SJSA1 (cell line): Measurements from ENCODE around the gene ADRM1. TPM values are rescaled to one million over a fixed set of nuclear protein-coding genes. Genes with fewer than 3 reads are reported as not detected.

ENCODE experiments used
- DNase-seq, 2 experiments: peaks; one replicate each; pipeline ENCODE4 v3.0.0-alpha.2; 2015 to 2020; ENCODE audit warnings: low spot score in 2 of 2, low read depth in 1 of 2
- H3K27ac ChIP-seq: fragments of 250-450 bp; sonication (Bioruptor Pico); 2 replicates; pipeline ENCODE4 v1.5.1; 2020; ENCODE audit warnings: mild to moderate bottlenecking, moderate library complexity
- H3K27me3 ChIP-seq: fragments of 250-450 bp; sonication (Bioruptor Pico); replicated peaks from 2 replicates; pipeline ENCODE4 v1.5.1; 2020; ENCODE audit warnings: mild to moderate bottlenecking, moderate library complexity
- H3K36me3 ChIP-seq: fragments of 250-450 bp; sonication (Bioruptor Pico); 2 replicates; pipeline ENCODE4 v1.5.1; 2020; ENCODE audit warnings: mild to moderate bottlenecking
- H3K4me1 ChIP-seq: fragments of 250-450 bp; sonication (Bioruptor Pico); replicated peaks from 2 replicates; pipeline ENCODE4 v1.6.1; 2021; ENCODE audit warnings: mild to moderate bottlenecking
- H3K4me3 ChIP-seq: fragments of 250-450 bp; sonication (Bioruptor Pico); 2 replicates; pipeline ENCODE4 v1.5.1; 2020; ENCODE audit warnings: mild to moderate bottlenecking
- H3K9me3 ChIP-seq: fragments of 250-450 bp; sonication (Bioruptor Pico); replicated peaks from 2 replicates; pipeline ENCODE4 v1.5.1; 2020; ENCODE audit warnings: mild to moderate bottlenecking
- total RNA-seq: library from RNA; depleted of rRNA; stranded (reverse); fragments of >200 nt; shearing (Covaris generic); gene quantifications from 2 replicates; pipeline ENCODE4 v1.2.3, GENCODE V29; 2014

The ADRM1 gene
- total RNA-seq, 1 experiment from 2014 or later = 279 TPM

- DNase-seq = no peak
- Histone ChIP-seq H3K4me3 (no peak overlapping the region), H3K4me1 (no peaks in the 10 kb centered on the region), H3K9me3 (no peaks in the 10 kb centered on the region), H3K27ac (no peak overlapping the region), H3K27me3 (no peaks in the 10 kb centered on the region), H3K36me3 (no peaks in the 10 kb centered on the region)
These were observed 31.2 kb downstream of the ADRM1 start for GRCh38 chr20:62333820-62334595.

GRCh38 chr20:62334881-62335280 lies 32.1 kb downstream of the ADRM1 start:
- Histone ChIP-seq H3K9me3 (no peaks in the 10 kb centered on the region), H3K27ac (no peak overlapping the region), H3K36me3 (no peaks in the 10 kb centered on the region), H3K4me3 (no peak overlapping the region), H3K4me1 (no peaks in the 10 kb centered on the region), H3K27me3 (no peaks in the 10 kb centered on the region)
- DNase-seq = no peak

DNA sequence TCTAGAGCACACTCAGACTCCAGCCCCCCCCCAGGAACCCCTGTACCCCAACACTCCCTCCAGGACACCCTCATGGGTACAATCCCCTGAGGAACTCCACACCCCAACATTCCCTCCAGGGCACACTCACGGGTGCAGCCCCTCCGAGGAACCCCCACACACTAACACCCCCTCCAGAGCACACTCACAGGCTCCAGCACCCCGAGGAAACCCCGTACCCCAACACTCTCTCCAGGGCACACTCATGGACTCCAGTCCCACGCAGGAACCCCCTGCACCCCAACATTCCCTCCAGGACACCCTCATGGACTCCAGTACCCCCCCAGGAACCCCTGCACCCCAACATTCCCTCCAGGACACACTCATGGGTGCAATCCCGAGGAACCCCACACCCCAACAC lies 32.7 kb downstream of the ADRM1 start:
- Histone ChIP-seq H3K4me3 (no peak overlapping the region), H3K4me1 (no peaks in the 10 kb centered on the region), H3K9me3 (no peaks in the 10 kb centered on the region), H3K27me3 (no peaks in the 10 kb centered on the region), H3K27ac (no peak overlapping the region), H3K36me3 (no peaks in the 10 kb centered on the region)
- no peak for DNase-seq

DNA sequence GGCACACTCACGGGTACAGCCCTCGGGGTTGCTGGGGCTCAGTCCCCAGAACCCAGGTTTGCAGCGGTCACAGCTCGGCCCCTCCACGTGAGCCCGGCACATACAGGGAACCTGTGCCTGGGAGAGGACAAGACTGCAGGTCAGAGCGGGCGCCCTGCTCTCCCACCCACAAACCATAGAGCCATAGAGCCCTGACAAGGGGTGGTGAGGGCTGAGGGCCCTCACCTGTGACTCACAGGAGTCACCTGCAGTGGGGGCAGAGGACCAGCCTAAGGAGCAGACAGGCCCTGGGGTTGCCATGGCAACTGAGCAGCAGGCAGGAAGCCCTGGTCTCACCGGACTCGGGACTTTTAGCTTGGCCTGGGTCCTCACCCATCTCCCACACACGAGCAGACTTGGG lies 33.5 kb downstream of the ADRM1 start:
- DNase-seq = no peak
- Histone ChIP-seq H3K36me3 (no peaks in the 10 kb centered on the region), H3K4me3 (no peak overlapping the region), H3K27ac (no peak overlapping the region), H3K27me3 (no peaks in the 10 kb centered on the region), H3K4me1 (no peaks in the 10 kb centered on the region), H3K9me3 (no peaks in the 10 kb centered on the region)

DNA sequence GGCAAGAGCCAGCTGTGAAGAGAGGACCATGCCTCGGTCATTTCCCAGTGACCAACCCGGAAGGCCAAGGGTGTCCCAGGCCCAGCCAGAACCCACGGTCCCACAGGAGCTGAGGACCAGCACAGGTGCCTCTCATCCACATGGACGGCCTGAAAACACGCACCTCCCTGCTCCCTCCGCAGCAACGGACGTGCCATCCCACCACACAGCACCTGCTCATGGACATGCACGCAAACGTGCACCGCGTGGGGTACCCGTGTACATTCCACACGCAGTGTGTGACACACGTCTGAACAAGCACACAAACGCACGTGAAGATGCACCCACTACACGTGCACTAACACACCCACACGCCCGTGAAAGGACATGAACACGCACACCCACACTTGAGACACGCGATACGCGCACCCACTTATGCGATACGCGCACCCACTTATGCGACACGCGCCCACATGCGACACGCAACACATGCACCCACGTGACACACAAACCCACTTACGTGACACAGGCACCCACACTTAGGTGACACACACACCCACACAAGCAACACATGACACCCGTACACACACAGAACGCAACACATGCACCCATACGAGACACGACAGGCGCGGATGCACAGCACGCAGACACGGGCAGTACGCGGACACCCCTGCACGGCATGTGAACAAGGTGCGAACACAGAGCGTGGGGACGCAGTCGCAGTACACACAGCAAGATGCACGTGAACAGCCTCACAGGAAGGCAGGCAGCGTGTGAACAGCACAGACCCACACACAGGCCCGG lies 34.2 kb downstream of the ADRM1 start:
- no peak for DNase-seq
- no peak overlapping the region for H3K27ac ChIP-seq
- H3K4me1 ChIP-seq = no peaks in the 10 kb centered on the region
- no peaks in the 10 kb centered on the region for H3K36me3 ChIP-seq
- H3K9me3 ChIP-seq = no peaks in the 10 kb centered on the region
- H3K27me3 ChIP-seq = no peaks in the 10 kb centered on the region
- H3K4me3 ChIP-seq = no peak overlapping the region

- H3K36me3 ChIP-seq = no peaks in the 10 kb centered on the region
- H3K9me3 ChIP-seq = no peaks in the 10 kb centered on the region
- no peak overlapping the region for H3K27ac ChIP-seq
- H3K27me3 ChIP-seq = 0 out of 2 replicates have a peak, but pooled peaks cover under 1% of the 10 kb centered on the region
- H3K4me3 ChIP-seq = no peak overlapping the region
- DNase-seq = no peak
- no peaks in the 10 kb centered on the region for H3K4me1 ChIP-seq
These were observed 34.9 kb downstream of the ADRM1 start for GRCh38 chr20:62337558-62338293.

DNA sequence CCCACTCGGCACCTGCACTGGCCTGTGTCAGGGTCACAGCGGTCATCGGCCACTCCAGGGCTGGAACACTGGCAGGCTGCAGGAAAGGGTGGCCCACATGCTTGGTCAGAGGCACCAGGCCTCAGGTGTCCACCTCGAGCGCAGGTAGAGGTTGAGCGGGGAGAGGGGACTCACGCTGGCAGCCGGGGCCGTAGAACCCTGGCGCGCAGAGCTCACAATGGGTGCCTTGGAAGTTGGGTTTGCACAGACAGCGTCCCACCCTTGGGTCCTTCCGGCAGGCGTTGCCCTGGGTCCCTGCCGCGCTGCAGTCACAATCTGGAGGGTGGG lies 35.5 kb downstream of the ADRM1 start:
- Histone ChIP-seq H3K27ac (no peak overlapping the region), H3K36me3 (no peaks in the 10 kb centered on the region), H3K4me1 (no peaks in the 10 kb centered on the region), H3K27me3 (0 out of 2 replicates have a peak, but pooled peaks cover 3% of the 10 kb centered on the region), H3K4me3 (no peak overlapping the region), H3K9me3 (no peaks in the 10 kb centered on the region)
- DNase-seq = no peak

- no peak for DNase-seq
- peaks cover 4% of the 10 kb centered on the region; the same call in 1 of the 2 replicates for H3K4me1 ChIP-seq
- H3K9me3 ChIP-seq = no peaks in the 10 kb centered on the region
- no peak overlapping the region for H3K4me3 ChIP-seq
- no peaks in the 10 kb centered on the region for H3K36me3 ChIP-seq
- H3K27ac ChIP-seq = no peak overlapping the region
- H3K27me3 ChIP-seq = 0 out of 2 replicates have a peak, but pooled peaks cover 3% of the 10 kb centered on the region
These were observed 36.9 kb downstream of the ADRM1 start for GRCh38 chr20:62339647-62340062.

- Histone ChIP-seq H3K4me3 (no peak overlapping the region), H3K9me3 (no peaks in the 10 kb centered on the region), H3K36me3 (no peaks in the 10 kb centered on the region), H3K27ac (no peak overlapping the region), H3K4me1 (peaks cover 9% of the 10 kb centered on the region), H3K27me3 (0 out of 2 replicates have a peak, but pooled peaks cover 3% of the 10 kb centered on the region)
- no peak for DNase-seq
These were observed 40.1 kb downstream of the ADRM1 start for GRCh38 chr20:62342910-62343309.

DNA sequence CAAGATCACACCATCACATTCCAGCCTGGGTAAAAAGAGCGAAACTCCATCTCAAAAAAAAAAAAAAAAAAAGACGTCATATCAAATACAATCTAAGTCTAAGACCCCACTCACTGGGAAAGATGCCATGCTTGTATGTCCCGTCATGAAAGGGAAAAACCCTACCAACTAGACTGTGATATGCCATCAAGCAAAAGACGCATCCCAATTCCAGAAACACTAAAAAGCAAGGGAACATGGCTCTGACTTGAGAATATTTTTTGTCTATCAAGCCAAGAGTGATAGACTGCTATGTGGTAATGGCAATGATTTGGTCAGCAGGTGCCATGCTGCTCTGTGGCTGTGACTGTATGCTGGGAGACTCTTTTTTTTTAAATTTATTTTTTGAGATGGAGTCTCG lies 41.3 kb downstream of the ADRM1 start:
- H3K4me1 ChIP-seq = peaks cover 9% of the 10 kb centered on the region
- no peaks in the 10 kb centered on the region for H3K36me3 ChIP-seq
- 0 out of 2 replicates have a peak, but pooled peaks cover 2% of the 10 kb centered on the region for H3K9me3 ChIP-seq
- no peak overlapping the region for H3K4me3 ChIP-seq
- H3K27ac ChIP-seq = no peak overlapping the region
- 0 out of 2 replicates have a peak, but pooled peaks cover 3% of the 10 kb centered on the region for H3K27me3 ChIP-seq
- no peak for DNase-seq

- Histone ChIP-seq H3K4me3 (no peak overlapping the region), H3K4me1 (peaks cover 9% of the 10 kb centered on the region), H3K27ac (no peak overlapping the region), H3K9me3 (0 out of 2 replicates have a peak, but pooled peaks cover 2% of the 10 kb centered on the region), H3K27me3 (0 out of 2 replicates have a peak, but pooled peaks cover 3% of the 10 kb centered on the region), H3K36me3 (no peaks in the 10 kb centered on the region)
- DNase-seq = peak; percentile 63 to 71
These were observed 42.0 kb downstream of the ADRM1 start for GRCh38 chr20:62344782-62345181.

DNA sequence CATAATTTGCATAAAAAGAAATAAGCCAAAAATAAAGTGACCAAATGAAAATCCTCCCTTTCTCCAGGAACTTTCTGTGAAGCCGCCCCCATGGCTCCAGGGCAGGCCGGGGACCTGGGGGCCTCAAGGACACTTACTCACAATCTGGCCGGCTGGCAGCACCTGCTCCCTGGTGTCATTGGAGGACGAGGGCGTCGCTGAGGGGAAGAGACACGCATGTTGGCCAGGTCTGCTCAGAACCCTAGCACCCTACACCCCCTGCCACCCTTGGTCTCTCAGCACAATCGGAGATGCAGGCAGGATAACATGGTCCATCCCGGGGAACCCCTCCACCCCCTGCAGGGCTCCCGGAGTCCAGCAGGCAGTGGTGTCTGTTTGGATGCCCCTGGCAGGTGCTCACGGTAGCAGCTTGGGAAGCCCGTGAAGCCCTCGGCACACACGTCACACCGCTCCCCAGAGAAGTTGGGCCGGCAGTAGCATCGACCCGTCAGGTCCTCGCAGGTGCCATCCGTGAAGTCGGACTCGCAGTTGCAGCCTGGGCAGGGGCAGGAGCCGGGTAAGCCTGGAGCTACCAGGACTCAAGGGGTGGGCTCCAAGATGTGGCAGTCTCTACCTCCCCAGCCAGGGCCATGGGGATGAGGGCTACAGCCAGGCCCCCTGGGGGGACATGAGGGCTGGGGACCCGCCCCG lies 43.0 kb downstream of the ADRM1 start:
- H3K27ac ChIP-seq = no peak overlapping the region
- no peaks in the 10 kb centered on the region for H3K36me3 ChIP-seq
- 0 out of 2 replicates have a peak, but pooled peaks cover 3% of the 10 kb centered on the region for H3K27me3 ChIP-seq
- H3K9me3 ChIP-seq = 0 out of 2 replicates have a peak, but pooled peaks cover 2% of the 10 kb centered on the region
- H3K4me3 ChIP-seq = no peak overlapping the region
- no peak for DNase-seq
- H3K4me1 ChIP-seq = peaks cover 9% of the 10 kb centered on the region
